Effector memory CD8-positive, alpha-beta T cell (primary cell): ENCODE data around the gene CFB.
"Not testable (repeated sequence)": the region's sequence is repeated elsewhere in the genome, so short reads cannot be mapped to it uniquely, and the experiment has no call there.

ENCODE experiments used
- ATAC-seq: fragments of 150-1000 bp; cut with Tn5 transposase; replicated peaks from 2 replicates; pipeline ENCODE4 v1.10.0; 2021; ENCODE audit warnings: mild to moderate bottlenecking, moderate library complexity
- DNase-seq, 3 experiments: peaks; one replicate each; pipeline ENCODE4 v3.0.0; 2021
- H3K27ac Mint-ChIP-seq, 2 donors: one replicate each; pipeline ENCODE4 v1.8.0; 2022; ENCODE audit warnings: mild to moderate bottlenecking in 2 of 2, mixed read lengths in 2 of 2, moderate library complexity in 2 of 2
- H3K27me3 Mint-ChIP-seq, 2 donors: one replicate each; pipeline ENCODE4 v1.8.0; 2022; ENCODE audit warnings: mixed read lengths in 2 of 2
- H3K36me3 Mint-ChIP-seq: one replicate; pipeline ENCODE4 v1.8.0; 2022; ENCODE audit warnings: mild to moderate bottlenecking, moderate library complexity, mixed read lengths; ENCODE audit not compliant: insufficient read depth
- H3K4me1 Mint-ChIP-seq, 2 donors: one replicate each; pipeline ENCODE4 v1.8.0; 2022; ENCODE audit warnings: low read depth in 2 of 2, mixed read lengths in 2 of 2
- H3K4me3 Mint-ChIP-seq, 2 donors: one replicate each; pipeline ENCODE4 v1.8.0; 2022; ENCODE audit warnings: mild to moderate bottlenecking in 2 of 2, mixed read lengths in 2 of 2, moderate library complexity in 2 of 2
- H3K9me3 Mint-ChIP-seq, 2 donors: one replicate each; pipeline ENCODE4 v1.8.0; 2022; ENCODE audit warnings: mixed read lengths in 2 of 2

CFB gene

DNA sequence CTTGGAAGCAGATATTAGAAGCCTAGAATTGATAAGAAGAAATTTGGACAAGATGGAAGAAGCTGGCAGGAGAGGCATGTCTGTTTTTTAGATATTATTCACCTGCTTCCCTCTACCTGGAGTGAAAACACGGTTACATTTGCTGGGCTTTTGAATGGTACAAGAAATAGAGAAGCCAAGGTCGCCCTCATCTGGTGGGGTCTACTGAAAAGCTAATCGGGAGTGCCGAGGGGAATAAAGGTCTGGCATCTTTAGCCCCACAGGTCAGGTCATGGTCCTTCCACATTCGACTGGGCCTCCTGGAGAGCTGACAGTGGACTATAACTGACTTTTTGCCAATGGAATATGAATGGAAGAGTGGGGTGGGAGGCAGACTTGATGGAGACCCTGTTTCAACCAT is 23.0 kb upstream of the CFB start:
- Mint-ChIP-seq H3K27ac (no peak overlapping the region), H3K36me3 (peaks cover 5% of the 10 kb centered on the region), H3K4me1 (no peaks in the 10 kb centered on the region), H3K4me3 (no peak overlapping the region), H3K27me3 (peaks cover 5% of the 10 kb centered on the region in 2 donors), H3K9me3 (no peaks in the 10 kb centered on the region)
- no peak for DNase-seq
- ATAC-seq, result no peak

DNA sequence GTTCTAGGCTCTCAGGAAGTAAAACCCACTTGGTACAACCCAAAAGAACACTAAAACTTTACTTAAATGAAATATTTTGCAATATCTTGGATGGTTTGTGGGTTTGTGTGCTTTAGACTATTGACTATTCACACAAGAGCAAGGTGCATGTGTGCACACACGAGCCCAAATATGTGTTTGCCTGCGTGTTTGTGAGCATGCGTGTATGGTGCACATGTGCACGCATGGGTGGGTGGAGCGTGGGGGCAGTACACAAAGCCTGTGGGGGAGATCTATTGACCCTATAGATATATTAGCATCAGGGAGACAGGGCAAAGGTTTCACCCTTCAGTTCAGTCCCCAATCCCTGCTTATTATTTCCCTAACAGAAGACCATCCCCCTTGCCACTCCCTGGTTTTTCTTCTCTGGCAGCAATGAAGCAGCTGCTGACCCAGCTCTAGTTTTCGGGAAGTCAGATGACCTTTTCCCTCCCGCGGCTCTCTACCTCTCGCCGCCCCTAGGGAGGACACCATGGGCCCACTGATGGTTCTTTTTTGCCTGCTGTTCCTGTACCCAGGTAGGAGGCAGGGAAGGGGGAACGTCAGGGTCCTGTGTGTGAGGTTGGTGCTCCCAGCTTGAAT is 18.5 kb upstream of the CFB start, which contains the start of gene C2:
C2 (plus strand) TSS at position 476 of the 621 bp plus-strand sequence; CDS start at position 512, 36 bp downstream.
- ATAC-seq (no peak), DNase-seq (no peak)
- H3K4me1 Mint-ChIP-seq, result no peaks in the 10 kb centered on the region
- peaks cover 6 to 24% of the 10 kb centered on the region in 2 donors for H3K27me3 Mint-ChIP-seq
- no peak within 1 kb of the TSS for H3K4me3 Mint-ChIP-seq
- no peaks in the 10 kb centered on the region for H3K9me3 Mint-ChIP-seq
- peaks cover 5% of the 10 kb centered on the region for H3K36me3 Mint-ChIP-seq
- H3K27ac Mint-ChIP-seq, result no peak within 1 kb of the TSS

DNA sequence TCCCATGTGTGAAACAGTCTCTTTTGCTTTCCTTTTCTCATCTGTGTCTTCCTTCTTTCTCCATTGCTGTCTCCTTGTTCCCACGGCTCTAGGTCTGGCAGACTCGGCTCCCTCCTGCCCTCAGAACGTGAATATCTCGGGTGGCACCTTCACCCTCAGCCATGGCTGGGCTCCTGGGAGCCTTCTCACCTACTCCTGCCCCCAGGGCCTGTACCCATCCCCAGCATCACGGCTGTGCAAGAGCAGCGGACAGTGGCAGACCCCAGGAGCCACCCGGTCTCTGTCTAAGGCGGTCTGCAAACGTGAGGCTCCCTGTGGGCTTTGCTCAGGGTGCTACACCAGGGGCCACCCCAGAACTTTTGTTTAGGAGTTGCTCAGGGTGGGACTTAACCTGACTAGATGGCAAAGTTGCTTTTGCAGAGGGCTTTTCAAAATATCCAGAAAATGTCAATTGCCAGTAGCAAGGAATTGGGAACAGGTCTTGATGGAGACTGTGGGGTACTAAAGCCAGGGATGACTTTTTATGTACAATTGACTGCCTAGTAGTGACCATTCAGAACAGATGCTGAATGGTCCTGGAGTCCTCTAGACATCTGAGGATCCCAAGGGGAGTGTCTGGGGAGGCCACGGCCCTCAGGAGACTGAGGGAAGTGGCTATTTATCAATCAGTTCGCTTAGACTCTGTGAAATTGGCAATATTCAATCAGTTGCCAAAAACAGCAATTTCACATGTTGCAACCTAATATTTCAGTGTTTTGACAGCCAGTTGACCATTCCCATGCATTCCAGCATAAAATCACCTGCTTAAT is 17.8 kb upstream of the CFB start:
- H3K36me3 Mint-ChIP-seq, result peaks cover 3% of the 10 kb centered on the region
- peaks cover 7 to 27% of the 10 kb centered on the region in 2 donors for H3K27me3 Mint-ChIP-seq
- no peaks in the 10 kb centered on the region for H3K9me3 Mint-ChIP-seq
- no peak overlapping the region for H3K4me3 Mint-ChIP-seq
- no peak overlapping the region for H3K27ac Mint-ChIP-seq
- ATAC-seq (no peak), DNase-seq (no peak)
- no peaks in the 10 kb centered on the region for H3K4me1 Mint-ChIP-seq

DNA sequence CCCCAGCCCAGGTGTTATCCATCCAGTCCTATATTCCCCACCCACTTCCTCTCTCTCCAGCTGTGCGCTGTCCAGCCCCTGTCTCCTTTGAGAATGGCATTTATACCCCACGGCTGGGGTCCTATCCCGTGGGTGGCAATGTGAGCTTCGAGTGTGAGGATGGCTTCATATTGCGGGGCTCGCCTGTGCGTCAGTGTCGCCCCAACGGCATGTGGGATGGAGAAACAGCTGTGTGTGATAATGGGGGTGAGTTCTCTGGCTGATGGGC is 17.3 kb upstream of the CFB start:
- H3K27ac Mint-ChIP-seq, result no peak overlapping the region

DNA sequence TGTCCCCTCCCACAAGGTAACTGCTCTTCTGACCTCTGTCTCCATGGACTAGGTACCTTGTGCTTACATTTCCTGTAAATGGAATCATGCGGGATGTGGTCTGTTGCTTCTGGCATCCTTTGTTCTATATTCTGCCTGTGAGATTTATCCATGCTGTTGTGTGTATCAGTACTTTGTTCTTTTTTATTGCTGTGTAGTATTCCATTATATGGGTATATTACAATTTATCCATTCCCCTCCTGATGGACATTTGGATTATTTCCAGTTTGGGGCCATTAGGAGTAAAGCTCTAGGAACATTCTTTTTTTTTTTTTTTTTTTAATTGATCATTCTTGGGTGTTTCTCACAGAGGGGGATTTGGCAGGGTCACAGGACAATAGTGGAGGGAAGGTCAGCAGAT is 14.9 kb upstream of the CFB start:
- no peak for ATAC-seq
- H3K27me3 Mint-ChIP-seq, result peaks cover 14 to 39% of the 10 kb centered on the region in 2 donors
- no peaks in the 10 kb centered on the region for H3K36me3 Mint-ChIP-seq
- H3K4me3 Mint-ChIP-seq, result no peak overlapping the region
- H3K9me3 Mint-ChIP-seq, result no peaks in the 10 kb centered on the region
- no peaks in the 10 kb centered on the region for H3K4me1 Mint-ChIP-seq
- no peak for DNase-seq
- H3K27ac Mint-ChIP-seq, result no peak overlapping the region

More for the DNA sequence above, 17.3 kb upstream of the CFB start:
- peaks cover 2% of the 10 kb centered on the region for H3K36me3 Mint-ChIP-seq
- DNase-seq, result no peak
- H3K9me3 Mint-ChIP-seq, result no peaks in the 10 kb centered on the region
- H3K4me1 Mint-ChIP-seq, result no peaks in the 10 kb centered on the region
- no peak overlapping the region for H3K4me3 Mint-ChIP-seq
- ATAC-seq, result no peak
- H3K27me3 Mint-ChIP-seq, result peaks cover 13 to 33% of the 10 kb centered on the region in 2 donors

DNA sequence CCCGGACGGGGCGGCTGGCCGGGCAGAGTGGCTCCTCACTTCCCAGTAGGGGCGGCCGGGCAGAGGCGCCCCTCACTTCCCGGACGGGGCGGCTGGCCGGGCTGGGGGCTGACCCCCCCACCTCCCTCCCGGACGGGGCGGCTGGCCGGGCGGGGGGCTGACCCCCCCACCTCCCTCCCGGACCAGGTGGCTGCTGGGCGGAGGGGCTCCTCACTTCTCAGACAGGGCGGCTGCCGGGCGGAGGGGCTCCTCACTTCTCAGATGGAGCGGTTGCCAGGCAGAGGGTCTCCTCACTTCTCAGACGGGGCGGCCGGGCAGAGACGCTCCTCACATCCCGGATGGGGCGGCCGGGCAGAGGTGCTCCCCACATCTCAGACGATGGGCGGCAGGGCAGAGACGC is 13.8 kb upstream of the CFB start:
- not testable (repeated sequence) for DNase-seq, ATAC-seq, H3K4me3 Mint-ChIP-seq, H3K36me3 Mint-ChIP-seq, H3K27ac Mint-ChIP-seq, H3K9me3 Mint-ChIP-seq, H3K4me1 Mint-ChIP-seq
- H3K27me3 Mint-ChIP-seq, result peaks cover 14 to 39% of the 10 kb centered on the region in 2 donors

DNA sequence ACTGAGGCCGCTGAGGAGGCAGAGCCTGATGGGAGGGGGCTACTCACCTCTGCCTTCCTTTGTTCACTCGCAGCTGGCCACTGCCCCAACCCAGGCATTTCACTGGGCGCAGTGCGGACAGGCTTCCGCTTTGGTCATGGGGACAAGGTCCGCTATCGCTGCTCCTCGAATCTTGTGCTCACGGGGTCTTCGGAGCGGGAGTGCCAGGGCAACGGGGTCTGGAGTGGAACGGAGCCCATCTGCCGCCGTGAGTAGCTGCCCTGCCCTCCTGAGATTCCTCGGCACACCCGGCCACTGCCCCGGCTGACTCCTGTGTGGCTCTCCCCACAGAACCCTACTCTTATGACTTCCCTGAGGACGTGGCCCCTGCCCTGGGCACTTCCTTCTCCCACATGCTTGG is 12.4 kb upstream of the CFB start:
- no peak overlapping the region for H3K4me3 Mint-ChIP-seq
- peaks cover 8 to 28% of the 10 kb centered on the region in 2 donors for H3K27me3 Mint-ChIP-seq
- H3K9me3 Mint-ChIP-seq, result no peaks in the 10 kb centered on the region
- H3K36me3 Mint-ChIP-seq, result no peaks in the 10 kb centered on the region
- no peak for ATAC-seq
- no peak for DNase-seq
- no peak overlapping the region for H3K27ac Mint-ChIP-seq
- no peaks in the 10 kb centered on the region for H3K4me1 Mint-ChIP-seq

DNA sequence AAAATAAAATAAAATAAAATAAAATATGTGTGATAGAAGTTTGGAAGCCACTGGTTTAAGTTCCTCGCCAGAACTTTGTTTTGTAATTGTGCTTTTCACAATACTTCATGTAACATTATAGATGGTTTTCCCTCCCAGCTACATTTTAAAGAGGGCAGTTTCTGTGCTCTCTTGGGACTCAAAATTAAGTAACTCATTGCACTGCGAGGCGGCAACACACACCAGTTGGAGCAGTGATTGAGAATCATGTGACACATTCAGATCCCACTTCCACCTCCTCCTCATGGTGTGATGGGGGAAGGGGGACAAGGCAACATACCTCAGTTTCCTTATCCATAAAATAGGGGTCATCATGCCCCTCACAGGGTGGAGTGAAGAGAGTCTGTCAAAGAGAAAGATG is 10.9 kb upstream of the CFB start:
- ATAC-seq (no peak), DNase-seq (no peak)
- Mint-ChIP-seq H3K4me1 (no peaks in the 10 kb centered on the region), H3K27me3 (peaks cover 8 to 23% of the 10 kb centered on the region in 2 donors), H3K27ac (no peak overlapping the region), H3K36me3 (no peaks in the 10 kb centered on the region), H3K9me3 (no peaks in the 10 kb centered on the region), H3K4me3 (no peak overlapping the region)

DNA sequence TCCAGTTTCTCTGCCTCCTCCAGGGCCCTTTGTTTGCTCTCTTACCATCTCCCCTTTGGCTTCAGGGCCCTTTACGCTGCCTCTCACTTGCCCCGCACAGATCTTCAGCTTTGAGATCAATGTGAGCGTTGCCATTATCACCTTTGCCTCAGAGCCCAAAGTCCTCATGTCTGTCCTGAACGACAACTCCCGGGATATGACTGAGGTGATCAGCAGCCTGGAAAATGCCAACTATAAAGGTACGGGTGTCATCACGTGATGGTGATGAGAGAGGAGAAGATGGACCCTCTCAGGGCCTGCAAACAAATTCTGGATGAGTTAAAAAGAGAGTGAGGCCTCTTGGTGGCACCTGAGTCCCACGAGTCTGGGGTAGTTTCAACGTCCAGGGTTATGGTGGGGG is 10.1 kb upstream of the CFB start:
- no peak for DNase-seq
- Mint-ChIP-seq H3K27me3 (peaks cover 8 to 25% of the 10 kb centered on the region in 2 donors), H3K27ac (no peak overlapping the region), H3K4me1 (no peaks in the 10 kb centered on the region), H3K9me3 (no peaks in the 10 kb centered on the region), H3K36me3 (no peaks in the 10 kb centered on the region), H3K4me3 (no peak overlapping the region)
- ATAC-seq, result no peak

DNA sequence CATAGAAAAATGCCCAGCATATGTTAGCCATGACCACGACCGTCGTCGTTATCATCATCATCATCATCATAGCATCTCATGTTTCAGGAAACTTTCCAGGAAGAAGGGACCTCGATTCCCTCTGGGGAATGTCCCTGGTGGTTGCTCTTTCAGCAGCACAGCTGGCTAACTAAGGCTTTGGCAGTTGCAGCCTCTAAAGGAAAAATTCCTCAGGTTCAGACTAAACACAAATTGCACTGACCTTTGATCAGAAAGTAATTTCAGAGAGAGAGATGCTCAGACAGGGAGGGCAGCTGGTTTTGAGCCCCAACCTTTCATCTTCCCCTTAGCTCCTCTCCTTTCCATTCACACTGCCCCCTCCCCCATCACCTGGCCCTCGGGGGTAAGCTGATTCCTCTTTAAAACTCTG is 5.6 kb upstream of the CFB start:
- no peak for ATAC-seq
- H3K9me3 Mint-ChIP-seq, result no peaks in the 10 kb centered on the region
- peaks cover 17 to 51% of the 10 kb centered on the region in 2 donors for H3K27me3 Mint-ChIP-seq
- no peak overlapping the region for H3K4me3 Mint-ChIP-seq
- no peak overlapping the region for H3K27ac Mint-ChIP-seq
- peaks cover 0 to 3% of the 10 kb centered on the region in 2 donors for H3K4me1 Mint-ChIP-seq
- no peak for DNase-seq
- H3K36me3 Mint-ChIP-seq, result peaks cover 4% of the 10 kb centered on the region

DNA sequence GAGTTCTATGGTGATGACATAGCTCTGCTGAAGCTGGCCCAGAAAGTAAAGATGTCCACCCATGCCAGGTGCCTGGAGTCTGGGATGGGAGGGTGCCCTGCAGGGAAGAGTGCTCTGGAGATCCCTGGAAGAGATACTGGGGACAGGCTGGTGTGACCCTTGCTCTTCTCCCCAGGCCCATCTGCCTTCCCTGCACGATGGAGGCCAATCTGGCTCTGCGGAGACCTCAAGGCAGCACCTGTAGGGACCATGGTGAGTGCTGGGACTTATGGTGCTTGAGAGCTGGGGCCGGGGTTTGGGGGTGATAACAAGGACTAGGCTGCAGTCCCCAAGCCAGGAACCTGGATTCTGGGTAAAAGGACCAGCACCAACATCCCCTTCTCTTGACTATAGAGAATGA is 2.2 kb upstream of the CFB start:
- H3K27me3 Mint-ChIP-seq, result peaks cover 21 to 60% of the 10 kb centered on the region in 2 donors

DNA sequence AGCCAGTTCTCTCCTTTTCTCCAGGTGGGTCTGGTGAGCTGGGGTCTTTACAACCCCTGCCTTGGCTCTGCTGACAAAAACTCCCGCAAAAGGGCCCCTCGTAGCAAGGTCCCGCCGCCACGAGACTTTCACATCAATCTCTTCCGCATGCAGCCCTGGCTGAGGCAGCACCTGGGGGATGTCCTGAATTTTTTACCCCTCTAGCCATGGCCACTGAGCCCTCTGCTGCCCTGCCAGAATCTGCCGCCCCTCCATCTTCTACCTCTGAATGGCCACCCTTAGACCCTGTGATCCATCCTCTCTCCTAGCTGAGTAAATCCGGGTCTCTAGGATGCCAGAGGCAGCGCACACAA is 765 bp upstream of the CFB start:
- Mint-ChIP-seq H3K4me1 (peaks cover 4 to 5% of the 10 kb centered on the region in 2 donors), H3K9me3 (no peaks in the 10 kb centered on the region), H3K36me3 (peaks cover 11% of the 10 kb centered on the region), H3K27me3 (peaks cover 21 to 60% of the 10 kb centered on the region in 2 donors), H3K27ac (no peak overlapping the region), H3K4me3 (no peak overlapping the region)
- ATAC-seq (no peak), DNase-seq (no peak)

More for the DNA sequence above, 2.2 kb upstream of the CFB start:
- Mint-ChIP-seq H3K4me3 (no peak overlapping the region), H3K4me1 (peaks cover 3 to 4% of the 10 kb centered on the region in 2 donors), H3K27ac (no peak overlapping the region), H3K9me3 (no peaks in the 10 kb centered on the region), H3K36me3 (peaks cover 8% of the 10 kb centered on the region)
- DNase-seq (no peak), ATAC-seq (no peak)

DNA sequence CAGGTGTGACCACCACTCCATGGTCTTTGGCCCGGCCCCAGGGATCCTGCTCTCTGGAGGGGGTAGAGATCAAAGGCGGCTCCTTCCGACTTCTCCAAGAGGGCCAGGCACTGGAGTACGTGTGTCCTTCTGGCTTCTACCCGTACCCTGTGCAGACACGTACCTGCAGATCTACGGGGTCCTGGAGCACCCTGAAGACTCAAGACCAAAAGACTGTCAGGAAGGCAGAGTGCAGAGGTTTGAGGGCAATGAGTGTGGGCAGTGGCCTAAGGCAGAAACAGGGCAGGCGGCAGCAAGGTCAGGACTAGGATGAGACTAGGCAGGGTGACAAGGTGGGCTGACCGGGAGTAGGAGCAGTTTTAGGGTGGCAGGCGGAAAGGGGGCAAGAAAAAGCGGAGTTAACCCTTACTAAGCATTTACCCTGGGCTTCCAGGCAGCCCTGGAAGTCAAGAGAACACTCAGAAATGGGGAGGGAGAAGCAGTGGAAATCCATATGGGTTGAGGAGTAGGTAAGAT is 533 bp downstream of the CFB start:
- Mint-ChIP-seq H3K27me3 (peaks cover 21 to 47% of the 10 kb centered on the region in 2 donors), H3K36me3 (peaks cover 11% of the 10 kb centered on the region), H3K9me3 (no peaks in the 10 kb centered on the region), H3K4me1 (peaks cover 4 to 5% of the 10 kb centered on the region in 2 donors), H3K4me3 (no peak overlapping the region), H3K27ac (no peak overlapping the region)
- ATAC-seq (no peak), DNase-seq (no peak)

DNA sequence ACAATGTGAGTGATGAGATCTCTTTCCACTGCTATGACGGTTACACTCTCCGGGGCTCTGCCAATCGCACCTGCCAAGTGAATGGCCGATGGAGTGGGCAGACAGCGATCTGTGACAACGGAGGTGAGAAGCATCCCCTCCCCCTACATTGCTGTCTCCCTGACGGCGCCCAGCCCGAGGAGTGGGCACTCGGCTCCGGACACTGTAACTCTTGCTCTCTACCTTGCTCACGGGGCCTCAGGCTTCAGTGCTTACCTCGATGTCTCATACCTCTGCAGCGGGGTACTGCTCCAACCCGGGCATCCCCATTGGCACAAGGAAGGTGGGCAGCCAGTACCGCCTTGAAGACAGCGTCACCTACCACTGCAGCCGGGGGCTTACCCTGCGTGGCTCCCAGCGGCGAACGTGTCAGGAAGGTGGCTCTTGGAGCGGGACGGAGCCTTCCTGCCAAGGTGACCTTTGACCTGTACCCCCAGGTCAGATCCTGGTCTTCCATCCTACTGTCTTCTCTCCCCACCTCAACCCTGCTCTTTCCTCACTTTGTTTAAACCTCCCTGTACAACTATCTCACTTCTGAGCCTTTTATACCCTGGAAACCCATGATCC is 1.3 kb downstream of the CFB start:
- DNase-seq, result no peak
- no peaks in the 10 kb centered on the region for H3K9me3 Mint-ChIP-seq
- peaks cover 18 to 40% of the 10 kb centered on the region in 2 donors for H3K27me3 Mint-ChIP-seq
- peaks cover 12% of the 10 kb centered on the region for H3K36me3 Mint-ChIP-seq
- no peak for ATAC-seq
- peak overlapping the region in 1 of 2 donors; percentile 78 for H3K27ac Mint-ChIP-seq
- H3K4me3 Mint-ChIP-seq, result no peak overlapping the region
- H3K4me1 Mint-ChIP-seq, result peaks cover 4 to 5% of the 10 kb centered on the region in 2 donors
